K562 (cell line): ENCODE data around the gene CALD1. TPM values are rescaled to one million over a fixed set of nuclear protein-coding genes. Genes with fewer than 3 reads are reported as not detected.
A peak's percentile ranks its signal among the peaks of the same experiment; 100 is the strongest.

Experiments
- ATAC-seq: fragments of 200-7000 bp; cut with Tn5 transposase; 3 replicates; pipeline ENCODE4 v1.9.1; 2020; ENCODE audit warnings: moderate library complexity
- BruUV-seq: library from RNA; stranded (reverse); fragments of 400-500 nt; replicated peaks from 2 replicates; lab custom pipeline; 2021; lab: Mats Ljungman, UMichigan
- CTCF ChIA-PET: fragments of 300-600 bp; formaldehyde crosslinking; extraction: SDS; loops from one replicate; lab custom pipeline; 2021; ENCODE audit warnings: low intra/inter-chr PET ratio; lab: Yijun Ruan, JAX
- POLR2A ChIA-PET: fragments of 300-600, 350-650 bp; sonication (Branson Sonifier 250); formaldehyde crosslinking; extraction: SDS; loops from one replicate; lab custom pipeline; 2021; ENCODE audit warnings: antibody characterized with exemption, inconsistent platforms; lab: Yijun Ruan, JAX
- DNase-seq, 4 experiments: peaks; one replicate each; pipeline versions ENCODE4 v3.0.0 to v3.0.0-alpha.2; 2011 to 2018; ENCODE audit warnings: low spot score in 3 of 4, mixed read lengths in 3 of 4; ENCODE audit errors: extremely low read depth in 1 of 4
- FAIRE-seq: peaks from 2 replicates; lab custom pipeline; 2011; peaks lifted over from hg19 to GRCh38; lab: Jason Lieb, UNC
- H2AFZ ChIP-seq: 2 replicates; pipeline ENCODE4 v1.6.0; 2011; ENCODE audit warnings: low read depth, low read length, control low read depth, inconsistent platforms
- H3K27ac ChIP-seq: fragments of 200-600 bp; 3 replicates; pipeline ENCODE4 v1.8.0; 2011; ENCODE audit warnings: low read depth, mild to moderate bottlenecking, control low read depth, inconsistent platforms, low read length, moderate library complexity, mixed read lengths; ENCODE audit errors: extremely low read depth
- H3K27me3 ChIP-seq, 2 experiments: fragments of 300-600 bp in 1 of 2; 2 replicates in 1 of 2; 3 replicates in 1 of 2; pipeline versions ENCODE4 v1.6.0 to v1.8.0; 2011; ENCODE audit warnings: inconsistent platforms in 2 of 2, low read length in 2 of 2, mild to moderate bottlenecking in 1 of 2, mixed read lengths in 1 of 2, moderate library complexity in 1 of 2; ENCODE audit not compliant: control insufficient read depth in 2 of 2, insufficient read depth in 2 of 2
- H3K36me3 ChIP-seq: fragments of 300-600 bp; 3 replicates; pipeline ENCODE4 v1.8.0; 2011; ENCODE audit warnings: mild to moderate bottlenecking, low read length, inconsistent platforms; ENCODE audit not compliant: control insufficient read depth, insufficient read depth
- H3K4me1 ChIP-seq, 2 experiments: fragments of 200-600 bp in 1 of 2; replicated peaks in 1 of 2; 2 replicates in 1 of 2; 3 replicates in 1 of 2; pipeline versions ENCODE4 v1.5.1 to v1.8.0; 2011; ENCODE audit warnings: inconsistent platforms in 2 of 2, low read length in 2 of 2, mild to moderate bottlenecking in 1 of 2, mixed read lengths in 1 of 2, moderate library complexity in 1 of 2; ENCODE audit not compliant: control insufficient read depth in 2 of 2, insufficient read depth in 2 of 2
- H3K4me2 ChIP-seq: 2 replicates; pipeline ENCODE4 v1.6.1; 2011; ENCODE audit warnings: low read length, control low read depth, inconsistent platforms, mixed read lengths; ENCODE audit not compliant: insufficient read depth
- H3K4me3 ChIP-seq: fragments of 200-600 bp; sonication (generic), shearing (Covaris generic); 2 replicates; pipeline ENCODE4 v1.5.1; 2016; ENCODE audit warnings: control low read depth, inconsistent platforms
- H3K79me2 ChIP-seq: fragments of 200-600 bp; 3 replicates; pipeline ENCODE4 v1.8.0; 2011; ENCODE audit warnings: low read length, inconsistent platforms; ENCODE audit not compliant: control insufficient read depth, insufficient read depth
- H3K9ac ChIP-seq, 2 experiments: 2 replicates each; pipeline versions ENCODE4 v1.6.0 to v1.6.1; 2011; ENCODE audit warnings: low read depth in 2 of 2, low read length in 2 of 2, control low read depth in 1 of 2, inconsistent platforms in 1 of 2, mild to moderate bottlenecking in 1 of 2, mixed read lengths in 1 of 2; ENCODE audit not compliant: insufficient read depth in 1 of 2
- H3K9me1 ChIP-seq: one replicate; pipeline ENCODE4 v1.6.0; 2011; ENCODE audit warnings: inconsistent platforms, mild to moderate bottlenecking, low read length, moderate library complexity; ENCODE audit not compliant: control insufficient read depth, insufficient read depth
- H3K9me3 ChIP-seq: replicated peaks from 2 replicates; pipeline ENCODE4 v1.5.1; 2011; ENCODE audit warnings: low read depth, low read length, inconsistent platforms; ENCODE audit not compliant: control insufficient read depth, insufficient read depth
- H4K20me1 ChIP-seq: replicated peaks from 2 replicates; pipeline ENCODE4 v1.6.1; 2011; ENCODE audit warnings: low read length, inconsistent platforms, mixed read lengths; ENCODE audit not compliant: control insufficient read depth, insufficient read depth
- CEBPB ChIP-seq: fragments of 450-650 bp; IDR thresholded peaks from 2 replicates; pipeline ENCODE4 v1.6.1; 2016; ENCODE audit warnings: missing genetic modification characterization, missing compliant biosample characterization
- CTCFL ChIP-seq: IDR thresholded peaks from 2 replicates; pipeline ENCODE4 v1.6.1; 2011; ENCODE audit warnings: borderline replicate concordance, low read depth, mild to moderate bottlenecking, moderate library complexity, low read length; ENCODE audit not compliant: insufficient read depth, poor library complexity, severe bottlenecking
- EP400 ChIP-seq: fragments of 450-650 bp; IDR thresholded peaks from 2 replicates; pipeline ENCODE4 v1.6.1; 2017; ENCODE audit warnings: antibody characterized with exemption, mild to moderate bottlenecking, moderate library complexity
- ETV1 ChIP-seq: fragments of 450-650 bp; conservative IDR thresholded peaks from 2 replicates; pipeline ENCODE4 v1.6.1; 2016; ENCODE audit warnings: missing genetic modification characterization, control low read depth, low read depth, missing compliant biosample characterization
- FUS ChIP-seq: fragments of 200-400 bp; formaldehyde crosslinking; optimal IDR thresholded peaks from 2 replicates; pipeline ENCODE3; 2017; ENCODE audit warnings: low read depth, low read length
- HMBOX1 ChIP-seq: sonication (generic); IDR thresholded peaks from 2 replicates; pipeline ENCODE4 v1.6.1; 2016
- KDM2B ChIP-seq: fragments of 250-450 bp; sonication (Bioruptor Pico); IDR thresholded peaks from 2 replicates; pipeline ENCODE4 v1.8.0; 2021; ENCODE audit warnings: mild to moderate bottlenecking, moderate library complexity
- L3MBTL2 ChIP-seq: fragments of 450-650 bp; IDR thresholded peaks from 2 replicates; pipeline ENCODE4 v1.6.1; 2016; ENCODE audit warnings: mild to moderate bottlenecking, moderate library complexity
- MEIS2 ChIP-seq: fragments of 450-650 bp; IDR thresholded peaks from 2 replicates; pipeline ENCODE4 v1.6.1; 2014; ENCODE audit warnings: mild to moderate bottlenecking; ENCODE audit not compliant: partially characterized antibody
- MLLT1 ChIP-seq, 2 experiments: fragments of 450-650 bp; IDR thresholded peaks; 2 replicates each; pipeline ENCODE4 v1.6.1; 2016
- MYC ChIP-seq, 2 experiments: fragments of 250-450 bp in 1 of 2; sonication (Bioruptor Pico) in 1 of 2; IDR thresholded peaks; 2 replicates each; pipeline versions ENCODE4 v1.5.1 to v1.6.1; 2012 to 2021; ENCODE audit warnings: low read depth in 2 of 2, borderline replicate concordance in 1 of 2, improper control_type of control experiment in 1 of 2, low read length in 1 of 2, mild to moderate bottlenecking in 1 of 2, moderate library complexity in 1 of 2
- OTX1 ChIP-seq: fragments of 450-650 bp; formaldehyde crosslinking; IDR thresholded peaks from 2 replicates; pipeline ENCODE4 v1.4.0; 2022; ENCODE audit warnings: mild to moderate bottlenecking
- POU5F1 ChIP-seq: fragments of 150-350 bp; IDR thresholded peaks from 2 replicates; pipeline ENCODE4 v1.6.1; 2014; ENCODE audit warnings: borderline replicate concordance, low read length, low read depth, mild to moderate bottlenecking; ENCODE audit not compliant: partially characterized antibody
- RBM34 ChIP-seq: fragments of 200-400 bp; formaldehyde crosslinking; IDR thresholded peaks from 2 replicates; pipeline ENCODE4 v1.6.1; 2018; ENCODE audit warnings: low read length, borderline replicate concordance; ENCODE audit not compliant: insufficient read depth
- SMARCA4 ChIP-seq: fragments of 450-650 bp; IDR thresholded peaks from 2 replicates; pipeline ENCODE4 v1.6.1; 2016
- SRF ChIP-seq, 2 experiments: fragments of 250-450, 450-650 bp in 1 of 2; sonication (Bioruptor Pico) in 1 of 2; sonication (generic) in 1 of 2; formaldehyde crosslinking; IDR thresholded peaks; 2 replicates each; pipeline versions ENCODE4 v1.5.0 to v1.5.1; 2020 to 2022; ENCODE audit warnings: mild to moderate bottlenecking in 1 of 2, missing genetic modification reagents in 1 of 2
- ZNF133 ChIP-seq: fragments of 250-450 bp; sonication (Bioruptor Pico); IDR thresholded peaks from 2 replicates; pipeline ENCODE4 v1.4.0; 2020; ENCODE audit warnings: mild to moderate bottlenecking
- ZNF586 ChIP-seq: fragments of 450-650 bp; formaldehyde crosslinking; conservative IDR thresholded peaks from 2 replicates; pipeline ENCODE4 v1.4.0; 2020; ENCODE audit warnings: mild to moderate bottlenecking, moderate library complexity
- WGBS: fragments of 100-300 bp; shearing (Covaris generic); methylation state at CpG from one replicate; pipeline ENCODE4 v1.1.6; 2016; ENCODE audit warnings: low coverage, mixed read lengths; ENCODE audit not compliant: insufficient coverage; ENCODE audit errors: missing lambda C conversion rate; 5-methylcytosine and 5-hydroxymethylcytosine counted together
- in situ Hi-C: fragments of 300-500 bp; cut with MboI; formaldehyde crosslinking; loops from 4 replicates; pipeline ENCODE4 v1.15.0; 2018; ENCODE audit warnings: inconsistent platforms, mixed read lengths
- intact Hi-C: fragments of 100-400 bp; cut with micrococcal nuclease; formaldehyde crosslinking; loops from 2 replicates; pipeline ENCODE4 v1.14.2; 2022
- polyA plus RNA-seq, 8 experiments: library from polyadenylated mRNA; depleted of rRNA in 4 of 8; stranded (reverse) in 5 of 8; unstranded in 3 of 8; fragments of >200 nt; fragmentation: Nextera tagmentation in 2 of 8; fragmentation: Illumina TruSeq in 1 of 8; extraction: Ambion mirVana in 2 of 8; extraction: Trizol in 1 of 8; gene quantifications; 2 replicates each; pipeline versions ENCODE4 v1.2.1 to v1.2.3, GENCODE V29; 2011 to 2014; ENCODE audit warnings: inconsistent platforms in 1 of 8, missing spikeins in 1 of 8
- total RNA-seq, 7 experiments: library from RNA; depleted of rRNA in 6 of 7; stranded (reverse); fragments of >200 nt in 6 of 7; fragmentation: Illumina TruSeq in 2 of 7; extraction: Trizol in 2 of 7; gene quantifications; 2 replicates each; pipeline versions ENCODE4 v1.2.1 to v1.2.3, GENCODE V29; 2011 to 2021; ENCODE audit warnings: low replicate concordance in 1 of 7

The CALD1 gene
- total and polyA plus RNA-seq, 9 of the 15 experiments (the other 6 are each of a cell fraction or from before 2014, with no cell fraction given): 0.40 TPM; not detected in 8

- Histone ChIP-seq H2AFZ (no peak overlapping the region), H3K9me1 (no peaks in the 10 kb centered on the region), H3K27ac (no peak overlapping the region), H3K36me3 (no peaks in the 10 kb centered on the region), H3K9me3 (no peaks in the 10 kb centered on the region), H3K27me3 (peaks cover 2 to 5% of the 10 kb centered on the region in 2 experiments; a peak in 3 of 5 replicates), H3K9ac (no peak overlapping the region), H4K20me1 (no peaks in the 10 kb centered on the region), H3K4me1 (no peaks in the 10 kb centered on the region), H3K4me2 (no peak overlapping the region), H3K4me3 (no peak overlapping the region), H3K79me2 (no peaks in the 10 kb centered on the region)
- BruUV-seq: no TSS peak
- intact Hi-C loops: no loop called here
- no peak for FAIRE-seq
- no peak for DNase-seq
- no peak; the same call in 2 of the 3 replicates for ATAC-seq
- ChIA-PET POLR2A (interaction anchor here (0.9 kb wide), 1 partner anchor 44 kb away, joined by 3 read pairs; no protein-coding TSS in a partner anchor), CTCF (no interaction called here)
- in situ Hi-C loops: no loop called here
- 3% methylated on average over 2 of the region's 2 CpGs for WGBS
- TF ChIP-seq MLLT1 (IDR thresholded peaks at IDR 0.05): no peak
- TF ChIP-seq CTCFL: no peak
- peak; percentile 33; the same call in 1 of the 2 replicates for TF ChIP-seq OTX1
- TF ChIP-seq HMBOX1: peak; percentile 58; the same call in 1 of the 2 replicates
- no peak for TF ChIP-seq POU5F1
- no peak for TF ChIP-seq ZNF586 (CRISPR knock-in tag)
- peak in 1 of 2 experiments; percentile 85; a peak in 2 of 4 replicates for TF ChIP-seq SRF (CRISPR knock-in tag; IDR thresholded peaks at IDR 0.05)
- TF ChIP-seq ETV1 (tag): no peak
- no peak for TF ChIP-seq L3MBTL2
- no peak for TF ChIP-seq MYC (IDR thresholded peaks at IDR 0.05; ENCODE audit: low read depth, low read length)
- TF ChIP-seq MYC (CRISPR knock-in tag; IDR thresholded peaks at IDR 0.05; ENCODE audit: borderline replicate concordance, low read depth): no peak
- TF ChIP-seq RBM34: no peak
- TF ChIP-seq FUS: no peak
- no peak for TF ChIP-seq EP400
- 0 out of 2 replicates have a peak, but pooled peaks have one; percentile 17 for TF ChIP-seq CEBPB (tag)
- no peak for TF ChIP-seq KDM2B (CRISPR knock-in tag)
- TF ChIP-seq ZNF133 (CRISPR knock-in tag): no peak
- no peak for TF ChIP-seq SMARCA4
- TF ChIP-seq MEIS2: no peak
Observed at GRCh38 chr7:134789967-134790685, 10.7 kb downstream of the CALD1 start.
